Transverse colon (tissue), 3 donors: Measurements from ENCODE around the gene TAL1.

ENCODE experiments used
- CTCF ChIP-seq, 5 experiments: fragments of 200-600 bp in 3 of 5; fragments of 450-650 bp in 2 of 5; sonication (generic) in 3 of 5; IDR thresholded peaks; 1 replicate in 2 of 5; 2 replicates in 3 of 5; pipeline ENCODE4 v1.5.1; 2016 to 2017; ENCODE audit warnings: antibody characterized with exemption in 5 of 5, inconsistent platforms in 3 of 5, mild to moderate bottlenecking in 2 of 5, moderate library complexity in 1 of 5
- POLR2A ChIP-seq: fragments of 450-650 bp; IDR thresholded peaks from one replicate; pipeline ENCODE4 v1.6.1; 2016; ENCODE audit warnings: antibody characterized with exemption, mild to moderate bottlenecking, moderate library complexity

- TF ChIP-seq POLR2A (no peak), CTCF (IDR thresholded peaks at IDR 0.05) (no peak)
Measured at GRCh38 chr1:47207803-47208373, 24.1 kb downstream of the TAL1 start.
